ENCODE measurements around the gene SLC26A11. TPM values are rescaled to one million over a fixed set of nuclear protein-coding genes. Genes with fewer than 3 reads are reported as not detected.

The SLC26A11 gene
- total and polyA plus RNA-seq, 7 donors, result 2.3 to 14.5 (median 9.3) TPM

GRCh38 chr17:80283116-80283852 is 63.1 kb downstream of the SLC26A11 start:
- H3K9me3 ChIP-seq, result no peaks in the 10 kb centered on the region
- H3K36me3 ChIP-seq, result peaks cover 6 to 31% (median 9%) of the 10 kb centered on the region in 4 donors
- peaks cover 0 to 14% (median 12%) of the 10 kb centered on the region in 4 donors for H3K4me1 ChIP-seq
- H3K27ac ChIP-seq, result no peak overlapping the region
- WGBS, 2 donors, result 83 to 88% methylated on average over 19 of the region's 19 CpGs
- DNase-seq, result no peak
- no peak overlapping the region for H3K4me3 ChIP-seq
- TF ChIP-seq POLR2AphosphoS5 (IDR thresholded peaks at IDR 0.05), result no peak
- TF ChIP-seq POLR2A (IDR thresholded peaks at IDR 0.05), result no peak
- TF ChIP-seq, protein P1, sequence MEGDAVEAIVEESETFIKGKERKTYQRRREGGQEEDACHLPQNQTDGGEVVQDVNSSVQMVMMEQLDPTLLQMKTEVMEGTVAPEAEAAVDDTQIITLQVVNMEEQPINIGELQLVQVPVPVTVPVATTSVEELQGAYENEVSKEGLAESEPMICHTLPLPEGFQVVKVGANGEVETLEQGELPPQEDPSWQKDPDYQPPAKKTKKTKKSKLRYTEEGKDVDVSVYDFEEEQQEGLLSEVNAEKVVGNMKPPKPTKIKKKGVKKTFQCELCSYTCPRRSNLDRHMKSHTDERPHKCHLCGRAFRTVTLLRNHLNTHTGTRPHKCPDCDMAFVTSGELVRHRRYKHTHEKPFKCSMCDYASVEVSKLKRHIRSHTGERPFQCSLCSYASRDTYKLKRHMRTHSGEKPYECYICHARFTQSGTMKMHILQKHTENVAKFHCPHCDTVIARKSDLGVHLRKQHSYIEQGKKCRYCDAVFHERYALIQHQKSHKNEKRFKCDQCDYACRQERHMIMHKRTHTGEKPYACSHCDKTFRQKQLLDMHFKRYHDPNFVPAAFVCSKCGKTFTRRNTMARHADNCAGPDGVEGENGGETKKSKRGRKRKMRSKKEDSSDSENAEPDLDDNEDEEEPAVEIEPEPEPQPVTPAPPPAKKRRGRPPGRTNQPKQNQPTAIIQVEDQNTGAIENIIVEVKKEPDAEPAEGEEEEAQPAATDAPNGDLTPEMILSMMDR (IDR thresholded peaks at IDR 0.05), result no peak
- H3K27me3 ChIP-seq, result no peaks in the 10 kb centered on the region
- intact Hi-C loops (cut with DNase I), result no loop called here

DNA sequence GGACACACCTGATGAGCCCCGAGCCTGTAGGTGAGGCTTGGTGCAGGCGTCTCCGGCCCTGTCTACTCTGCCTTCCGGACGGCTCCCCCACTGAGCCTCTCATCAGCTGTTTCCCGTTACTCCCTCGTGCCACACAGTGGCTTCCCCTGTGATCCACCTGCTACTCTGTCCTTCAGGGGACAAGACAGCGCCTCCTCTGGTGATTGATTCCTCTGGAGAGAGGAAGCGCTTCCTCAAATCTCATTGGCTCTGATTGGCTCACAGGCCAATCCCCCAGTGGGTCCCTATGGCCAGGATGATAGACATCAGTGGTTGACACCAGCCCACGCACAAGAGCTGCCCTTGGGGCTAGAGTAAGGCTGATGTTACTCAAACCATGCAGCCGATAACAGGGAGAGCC is 64.4 kb downstream of the SLC26A11 start:
- no peak for DNase-seq
- H3K4me3 ChIP-seq, result no peak overlapping the region
- H3K27me3 ChIP-seq, result no peaks in the 10 kb centered on the region
- peaks cover 12 to 37% (median 17%) of the 10 kb centered on the region in 4 donors for H3K36me3 ChIP-seq
- TF ChIP-seq EP300 (IDR thresholded peaks at IDR 0.05) (no peak), POLR2A (IDR thresholded peaks at IDR 0.05) (no peak), POLR2AphosphoS5 (IDR thresholded peaks at IDR 0.05) (no peak)
- TF ChIP-seq, protein P1 (IDR thresholded peaks at IDR 0.05), result no peak
- 89 to 94% methylated on average over 11 of the region's 11 CpGs for WGBS, 2 donors
- intact Hi-C loops (cut with DNase I), result no loop called here
- H3K4me1 ChIP-seq, result peaks cover 0 to 10% (median 7%) of the 10 kb centered on the region in 4 donors
- H3K27ac ChIP-seq, result no peak overlapping the region
- no peaks in the 10 kb centered on the region for H3K9me3 ChIP-seq

- no peaks in the 10 kb centered on the region for H3K27me3 ChIP-seq
- DNase-seq, result no peak
- peaks cover 12 to 44% (median 25%) of the 10 kb centered on the region in 4 donors for H3K36me3 ChIP-seq
- H3K4me1 ChIP-seq, result peaks cover 0 to 3% (median under 1%) of the 10 kb centered on the region in 4 donors
- TF ChIP-seq, protein P1 (IDR thresholded peaks at IDR 0.05), result no peak
- TF ChIP-seq POLR2A (IDR thresholded peaks at IDR 0.05), result no peak
- no peak for TF ChIP-seq POLR2AphosphoS5 (IDR thresholded peaks at IDR 0.05)
- TF ChIP-seq EP300 (IDR thresholded peaks at IDR 0.05), result no peak
- H3K9me3 ChIP-seq, result no peaks in the 10 kb centered on the region
- no peak overlapping the region for H3K4me3 ChIP-seq
- no peak overlapping the region for H3K27ac ChIP-seq
- WGBS, 2 donors, result 94 to 95% methylated on average over 19 of the region's 19 CpGs
- intact Hi-C loops (cut with DNase I), result no loop called here
Measured at GRCh38 chr17:80285237-80285920, 65.2 kb downstream of the SLC26A11 start.

- H3K4me3 ChIP-seq, result no peak overlapping the region
- WGBS, 2 donors, result 94 to 96% methylated on average over 5 of the region's 5 CpGs
- TF ChIP-seq, protein P1 (IDR thresholded peaks at IDR 0.05), result no peak
- TF ChIP-seq EP300 (IDR thresholded peaks at IDR 0.05), result no peak
- no peak for TF ChIP-seq POLR2AphosphoS5 (IDR thresholded peaks at IDR 0.05)
- no peak for TF ChIP-seq POLR2A (IDR thresholded peaks at IDR 0.05)
- H3K36me3 ChIP-seq, result peaks cover 15 to 55% (median 37%) of the 10 kb centered on the region in 4 donors
- H3K27ac ChIP-seq, result no peak overlapping the region
- DNase-seq, result no peak
- intact Hi-C loops (cut with DNase I), result no loop called here
- no peaks in the 10 kb centered on the region for H3K9me3 ChIP-seq
- no peaks in the 10 kb centered on the region for H3K27me3 ChIP-seq
- no peaks in the 10 kb centered on the region for H3K4me1 ChIP-seq
Measured at GRCh38 chr17:80286638-80286960, 66.4 kb downstream of the SLC26A11 start.
